Right hindlimb (tissue), 1 donor: ENCODE results near the gene TMEM100.
"Not testable (repeated sequence)": the region's sequence is repeated elsewhere in the genome, so short reads cannot be mapped to it uniquely, and the experiment has no call there.

Experiments
- DNase-seq: peaks from one replicate; pipeline ENCODE4 v3.0.0-alpha.2; 2018

Gene TMEM100

DNA sequence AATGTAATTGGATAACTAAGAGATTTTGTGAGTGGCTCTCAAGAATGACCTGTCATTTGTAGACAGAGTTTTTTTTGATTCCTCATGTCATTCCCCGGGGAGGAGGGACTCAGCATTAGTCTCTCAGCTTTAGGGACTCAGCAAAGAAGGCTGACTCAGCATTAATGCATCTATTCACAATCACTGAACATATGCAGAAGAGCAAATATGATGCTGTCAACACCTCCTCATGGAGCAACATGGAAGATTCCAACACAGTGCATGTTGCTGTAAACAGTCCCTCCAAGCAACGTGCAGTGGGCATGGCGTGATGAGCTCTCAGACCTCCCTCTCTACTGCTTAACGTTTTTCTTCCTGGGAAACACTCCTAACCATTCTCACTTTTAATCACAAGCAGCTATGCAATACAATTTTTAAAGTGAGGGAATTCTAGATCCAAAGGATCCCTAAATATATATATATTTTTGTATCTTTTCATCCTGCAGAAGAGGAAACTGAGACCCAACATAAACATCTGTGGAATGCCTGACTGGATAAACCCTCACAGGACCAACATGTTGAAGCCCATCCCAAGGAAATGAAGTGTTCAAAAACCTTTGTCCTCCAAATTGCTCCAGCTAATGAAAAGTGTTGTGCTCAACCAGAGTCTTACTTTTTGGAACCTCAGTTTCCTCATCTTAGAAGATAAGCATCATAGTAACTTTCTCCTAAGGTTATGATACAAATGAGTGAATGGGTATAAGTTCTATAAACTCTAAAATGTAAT lies 38.9 kb downstream of the TMEM100 start:
- DNase-seq = no peak

DNA sequence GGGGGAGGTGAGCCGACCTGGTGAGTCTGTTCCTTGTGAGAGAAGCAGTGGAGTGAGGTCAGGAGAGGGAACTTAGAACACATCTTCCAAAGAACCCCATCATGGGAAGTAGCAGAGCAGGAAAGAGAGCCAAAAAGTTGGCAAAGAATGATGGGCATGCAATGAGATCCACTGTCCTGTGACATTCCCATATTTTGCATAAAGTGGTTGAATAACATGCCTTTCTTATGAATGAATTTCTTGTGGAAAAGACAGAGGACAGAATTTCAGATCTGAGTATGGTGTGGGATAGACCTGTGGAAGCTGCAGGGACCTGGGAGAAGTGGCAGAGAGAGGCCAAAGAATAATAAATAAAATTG lies 41.3 kb downstream of the TMEM100 start:
- no peak for DNase-seq

DNA sequence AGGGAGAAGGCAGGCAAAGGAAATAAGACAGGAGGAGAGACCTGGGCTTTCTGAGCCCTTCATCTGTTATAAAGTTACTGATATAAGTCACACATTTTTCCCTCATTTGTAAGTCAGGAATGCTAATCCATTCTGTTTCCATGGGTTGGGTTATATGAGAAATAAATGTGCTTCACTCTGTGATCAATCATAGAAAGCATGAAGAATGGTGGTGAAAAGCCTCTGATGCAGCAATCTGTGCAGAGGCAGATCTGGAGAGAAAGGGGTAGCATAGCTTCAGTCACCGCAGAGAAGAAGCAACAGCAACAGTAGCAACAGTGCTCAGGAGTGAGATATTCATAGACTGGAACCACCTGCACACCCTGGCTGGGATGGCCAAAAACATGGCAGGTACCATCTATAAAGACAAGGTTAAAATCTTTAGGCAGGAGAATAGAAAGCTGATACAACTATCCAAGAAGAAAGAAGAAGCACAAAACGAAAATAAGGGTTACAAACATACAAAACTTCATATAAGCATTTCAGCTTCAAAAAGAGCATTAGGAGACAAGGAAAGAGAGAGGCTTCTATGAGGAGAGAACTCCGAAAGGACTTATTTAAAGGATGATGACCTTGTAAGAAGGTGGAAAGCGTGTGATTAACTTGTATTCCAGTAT lies 41.9 kb downstream of the TMEM100 start:
- DNase-seq = no peak

DNA sequence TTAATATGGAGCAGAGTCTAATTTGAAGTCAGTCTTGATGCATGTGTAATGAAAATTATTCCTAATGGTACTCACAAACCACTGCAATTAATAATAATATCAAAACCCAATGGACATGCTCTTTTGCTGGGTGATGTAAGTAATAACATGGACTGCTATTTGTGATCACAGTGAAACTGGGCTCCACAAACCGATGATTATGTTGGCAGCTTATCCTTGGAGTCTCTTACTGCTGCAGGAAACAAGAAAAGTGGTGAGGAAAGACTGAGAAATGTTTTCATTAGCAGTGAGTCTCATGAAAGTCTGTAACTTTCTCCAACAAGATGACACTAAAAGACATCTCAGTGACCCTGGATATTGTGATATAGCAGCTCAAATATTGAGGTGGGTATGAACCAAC lies 45.2 kb downstream of the TMEM100 start:
- no peak for DNase-seq

DNA sequence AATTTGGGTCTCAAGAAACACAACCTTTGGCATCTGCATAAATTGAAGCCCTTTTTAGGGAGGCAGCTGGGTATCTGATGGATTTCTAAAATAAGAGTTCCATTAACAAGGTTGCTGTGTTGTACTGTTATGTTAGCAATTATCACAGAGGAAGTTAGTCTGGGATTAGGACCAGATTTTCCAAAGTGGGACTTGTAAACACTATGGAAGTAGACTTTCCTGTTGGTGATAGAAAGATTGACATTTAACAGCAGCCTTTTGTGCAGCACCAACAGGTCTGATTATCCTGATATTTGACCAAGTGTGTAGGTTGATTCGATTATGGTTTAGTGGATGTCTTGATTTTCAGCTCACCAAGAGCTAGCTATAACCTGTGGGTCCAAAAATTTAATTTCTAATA lies 46.4 kb downstream of the TMEM100 start:
- no peak for DNase-seq

DNA sequence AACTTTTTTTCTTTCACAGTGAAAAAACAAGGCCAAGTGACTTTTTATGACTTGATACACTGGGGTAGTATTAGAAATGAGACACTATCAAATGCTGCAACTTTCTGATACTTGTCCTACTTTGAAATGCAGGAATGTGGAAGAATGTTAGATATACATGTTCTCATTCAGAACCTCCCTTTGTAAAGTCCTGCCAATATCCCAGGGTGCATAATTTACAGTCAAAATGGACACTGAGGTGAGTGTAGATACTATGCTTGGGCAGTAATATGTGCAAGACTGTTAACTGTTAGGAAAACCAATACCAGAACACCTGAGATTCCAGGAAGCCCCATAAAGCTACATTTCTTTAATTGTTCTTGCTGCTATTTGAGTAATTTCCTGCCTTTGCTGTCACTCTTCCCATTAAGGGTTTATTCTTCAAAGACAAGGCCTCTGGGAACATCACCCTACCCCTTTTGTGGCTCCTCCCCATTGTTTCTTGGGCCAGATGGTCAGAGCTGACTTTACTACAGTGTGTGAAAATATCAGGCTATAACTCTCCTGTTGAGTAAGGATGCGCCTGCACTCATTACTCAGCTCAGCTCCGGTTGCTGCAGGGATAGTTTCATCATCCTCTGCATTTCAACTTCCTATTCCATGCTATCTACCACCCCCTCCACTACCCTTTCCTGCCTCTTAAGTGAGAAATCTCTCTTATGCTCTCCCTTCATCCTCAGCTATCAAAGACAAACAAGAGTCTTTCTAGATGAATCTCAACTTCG lies 48.7 kb downstream of the TMEM100 start:
- DNase-seq = no peak

DNA sequence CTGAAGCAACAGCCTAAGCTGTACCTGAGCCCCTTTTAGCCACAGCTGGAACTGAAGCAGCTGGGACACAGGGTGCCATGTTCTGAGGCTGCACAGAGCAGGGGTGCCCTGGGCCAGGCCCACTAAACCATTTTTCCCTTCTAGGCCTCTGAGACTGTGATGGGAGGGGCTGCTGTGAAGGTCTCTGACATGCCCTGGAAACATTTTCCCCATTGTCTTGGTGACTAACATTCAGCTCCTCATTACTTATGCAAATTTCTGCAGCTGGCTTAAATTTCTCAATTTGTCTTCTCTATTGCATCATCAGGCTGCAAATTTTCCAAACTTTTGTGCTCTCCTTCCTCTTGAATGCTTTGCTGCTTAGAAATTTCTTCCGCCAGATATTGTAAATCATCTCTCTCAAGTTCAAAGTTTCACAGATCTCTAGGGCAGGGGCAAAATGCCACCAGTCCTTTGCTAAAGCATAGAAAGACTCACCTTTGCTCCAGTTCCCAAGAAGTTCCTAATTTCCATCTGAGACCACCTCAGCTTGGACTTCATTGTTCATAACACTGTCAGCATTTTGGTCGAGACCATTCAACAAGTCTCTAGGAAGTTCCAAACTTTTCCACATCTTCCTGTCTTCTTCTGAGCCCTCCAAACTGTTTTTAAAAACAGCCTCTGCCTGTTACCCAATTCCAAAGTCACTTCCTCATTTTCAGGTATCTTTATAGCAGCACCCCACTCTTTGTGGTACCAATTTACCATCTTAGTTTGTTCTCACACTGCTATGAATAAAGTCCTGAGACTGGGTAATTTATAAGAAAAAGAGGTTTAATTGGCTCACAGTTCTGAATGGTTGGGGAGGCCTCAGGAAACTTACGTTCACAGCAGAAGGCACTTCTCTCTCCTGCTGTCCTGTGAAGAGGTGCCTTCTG lies 49.8 kb downstream of the TMEM100 start:
- no peak for DNase-seq

DNA sequence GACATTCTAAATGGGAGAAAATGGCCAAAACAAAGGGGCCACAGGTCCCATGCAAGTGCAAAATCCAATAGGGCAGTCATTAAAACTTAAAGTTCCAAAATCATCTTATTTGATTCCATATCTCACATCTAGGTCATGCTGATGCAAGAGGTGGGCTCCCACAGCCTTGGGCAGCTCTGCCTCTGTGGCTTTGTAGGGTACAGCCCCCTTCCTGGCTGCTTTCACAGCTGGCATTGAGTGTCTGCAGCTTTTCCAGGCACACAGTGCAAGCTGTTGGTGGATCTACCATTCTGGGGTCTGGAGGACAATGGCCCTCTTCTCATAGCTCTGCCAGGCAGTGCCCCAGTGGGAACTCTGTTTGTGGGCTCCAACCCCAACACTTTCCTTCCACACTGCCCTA lies 50.7 kb downstream of the TMEM100 start:
- DNase-seq = not testable (repeated sequence)
